ENCODE measurements around the gene FNDC11.

The FNDC11 gene

DNA sequence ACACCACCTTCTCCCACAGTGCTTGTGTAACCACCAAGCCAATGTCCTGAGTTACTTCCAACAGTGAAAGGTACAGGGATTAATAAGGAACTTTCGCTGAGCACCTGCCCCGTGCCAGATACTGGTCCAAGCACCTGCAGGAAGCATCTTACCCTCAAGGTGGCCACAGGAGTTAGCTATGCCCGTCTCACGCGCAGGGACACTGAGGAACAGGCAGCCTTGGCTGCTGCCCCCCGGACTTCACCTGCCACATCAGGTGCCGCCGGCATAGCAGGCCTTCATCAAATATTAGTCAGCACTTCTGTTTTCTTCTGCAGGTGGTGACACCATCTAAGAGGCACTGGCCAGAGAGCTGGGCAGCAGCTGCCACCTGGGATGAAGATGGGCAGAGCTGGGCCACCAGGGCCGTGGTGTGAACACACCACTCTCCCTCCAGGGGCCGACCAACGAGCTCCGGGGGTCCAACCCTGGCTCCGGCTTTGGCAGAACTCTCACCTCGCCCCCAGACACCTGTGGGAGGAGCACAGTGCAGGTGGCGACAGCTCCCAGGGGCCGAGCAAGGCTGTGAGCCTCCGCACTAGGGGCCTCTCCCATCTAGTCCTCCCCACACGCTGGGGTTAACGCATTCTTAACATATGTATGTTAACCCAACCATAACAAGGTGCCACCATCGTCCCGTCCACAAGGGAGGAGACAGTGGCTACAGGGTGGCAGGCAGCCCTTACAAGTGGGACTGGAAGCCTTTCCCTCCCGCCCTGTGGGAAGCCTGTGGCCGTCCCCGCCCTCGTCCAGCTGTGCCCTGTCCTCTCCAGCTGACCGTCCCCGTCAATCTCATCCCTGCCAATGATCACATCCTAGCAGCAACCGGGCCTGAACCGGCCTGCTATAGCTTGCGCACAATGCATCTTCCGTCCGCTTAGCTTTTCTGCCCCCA is 36.3 kb upstream of the FNDC11 start:
- TF ChIP-seq TAF1 (IDR thresholded peaks at IDR 0.05; ENCODE audit: borderline replicate concordance, insufficient read depth, low read length) (no peak), POLR2AphosphoS5 (IDR thresholded peaks at IDR 0.05; ENCODE audit: low read depth, low read length) (no peak), FOXP2 (optimal IDR thresholded peaks at IDR 0.05; ENCODE audit: borderline replicate concordance, extremely low read depth, extremely low read length, insufficient read depth) (no peak), SIN3A (IDR thresholded peaks at IDR 0.05; ENCODE audit: borderline replicate concordance, insufficient read depth, low read length) (no peak)
- TF ChIP-seq, protein P1, sequence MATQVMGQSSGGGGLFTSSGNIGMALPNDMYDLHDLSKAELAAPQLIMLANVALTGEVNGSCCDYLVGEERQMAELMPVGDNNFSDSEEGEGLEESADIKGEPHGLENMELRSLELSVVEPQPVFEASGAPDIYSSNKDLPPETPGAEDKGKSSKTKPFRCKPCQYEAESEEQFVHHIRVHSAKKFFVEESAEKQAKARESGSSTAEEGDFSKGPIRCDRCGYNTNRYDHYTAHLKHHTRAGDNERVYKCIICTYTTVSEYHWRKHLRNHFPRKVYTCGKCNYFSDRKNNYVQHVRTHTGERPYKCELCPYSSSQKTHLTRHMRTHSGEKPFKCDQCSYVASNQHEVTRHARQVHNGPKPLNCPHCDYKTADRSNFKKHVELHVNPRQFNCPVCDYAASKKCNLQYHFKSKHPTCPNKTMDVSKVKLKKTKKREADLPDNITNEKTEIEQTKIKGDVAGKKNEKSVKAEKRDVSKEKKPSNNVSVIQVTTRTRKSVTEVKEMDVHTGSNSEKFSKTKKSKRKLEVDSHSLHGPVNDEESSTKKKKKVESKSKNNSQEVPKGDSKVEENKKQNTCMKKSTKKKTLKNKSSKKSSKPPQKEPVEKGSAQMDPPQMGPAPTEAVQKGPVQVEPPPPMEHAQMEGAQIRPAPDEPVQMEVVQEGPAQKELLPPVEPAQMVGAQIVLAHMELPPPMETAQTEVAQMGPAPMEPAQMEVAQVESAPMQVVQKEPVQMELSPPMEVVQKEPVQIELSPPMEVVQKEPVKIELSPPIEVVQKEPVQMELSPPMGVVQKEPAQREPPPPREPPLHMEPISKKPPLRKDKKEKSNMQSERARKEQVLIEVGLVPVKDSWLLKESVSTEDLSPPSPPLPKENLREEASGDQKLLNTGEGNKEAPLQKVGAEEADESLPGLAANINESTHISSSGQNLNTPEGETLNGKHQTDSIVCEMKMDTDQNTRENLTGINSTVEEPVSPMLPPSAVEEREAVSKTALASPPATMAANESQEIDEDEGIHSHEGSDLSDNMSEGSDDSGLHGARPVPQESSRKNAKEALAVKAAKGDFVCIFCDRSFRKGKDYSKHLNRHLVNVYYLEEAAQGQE (IDR thresholded peaks at IDR 0.05; ENCODE audit: insufficient read depth in 1 of 2, low read depth in 2 of 2, low read length in 2 of 2): no peak

DNA sequence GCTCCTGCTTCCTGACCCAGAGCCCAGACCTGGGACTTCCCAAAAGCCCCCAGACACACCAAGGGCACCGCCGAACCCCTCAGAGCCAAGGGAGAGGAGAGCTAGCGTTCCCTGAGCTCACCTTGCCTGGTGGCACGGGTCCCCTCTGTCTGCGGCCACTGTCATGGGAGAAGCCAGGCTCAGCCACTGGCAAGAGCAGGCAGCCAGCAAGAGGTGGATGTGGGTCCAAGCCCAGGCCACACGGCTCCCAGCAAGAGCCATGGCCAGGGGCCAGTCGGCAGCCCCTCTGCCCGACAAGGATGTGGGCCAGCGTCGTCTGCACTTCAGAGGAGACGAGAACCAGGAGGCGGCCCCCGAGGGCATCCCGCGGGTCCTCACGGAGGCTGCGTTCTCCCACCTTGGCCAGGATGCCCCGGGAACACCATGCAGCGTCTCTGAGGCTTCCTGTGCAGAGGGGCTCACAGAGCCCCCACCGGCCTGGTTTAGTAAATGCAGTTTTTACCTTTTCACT is 35.6 kb upstream of the FNDC11 start:
- TF ChIP-seq FOXP2 (optimal IDR thresholded peaks at IDR 0.05; ENCODE audit: borderline replicate concordance, extremely low read depth, extremely low read length, insufficient read depth): no peak
- TF ChIP-seq, protein P1 (IDR thresholded peaks at IDR 0.05; ENCODE audit: insufficient read depth in 1 of 2, low read depth in 2 of 2, low read length in 2 of 2): no peak
- TF ChIP-seq TAF1 (IDR thresholded peaks at IDR 0.05; ENCODE audit: borderline replicate concordance, insufficient read depth, low read length): no peak
- TF ChIP-seq SIN3A (IDR thresholded peaks at IDR 0.05; ENCODE audit: borderline replicate concordance, insufficient read depth, low read length): no peak
- no peak for TF ChIP-seq POLR2AphosphoS5 (IDR thresholded peaks at IDR 0.05; ENCODE audit: low read depth, low read length)

DNA sequence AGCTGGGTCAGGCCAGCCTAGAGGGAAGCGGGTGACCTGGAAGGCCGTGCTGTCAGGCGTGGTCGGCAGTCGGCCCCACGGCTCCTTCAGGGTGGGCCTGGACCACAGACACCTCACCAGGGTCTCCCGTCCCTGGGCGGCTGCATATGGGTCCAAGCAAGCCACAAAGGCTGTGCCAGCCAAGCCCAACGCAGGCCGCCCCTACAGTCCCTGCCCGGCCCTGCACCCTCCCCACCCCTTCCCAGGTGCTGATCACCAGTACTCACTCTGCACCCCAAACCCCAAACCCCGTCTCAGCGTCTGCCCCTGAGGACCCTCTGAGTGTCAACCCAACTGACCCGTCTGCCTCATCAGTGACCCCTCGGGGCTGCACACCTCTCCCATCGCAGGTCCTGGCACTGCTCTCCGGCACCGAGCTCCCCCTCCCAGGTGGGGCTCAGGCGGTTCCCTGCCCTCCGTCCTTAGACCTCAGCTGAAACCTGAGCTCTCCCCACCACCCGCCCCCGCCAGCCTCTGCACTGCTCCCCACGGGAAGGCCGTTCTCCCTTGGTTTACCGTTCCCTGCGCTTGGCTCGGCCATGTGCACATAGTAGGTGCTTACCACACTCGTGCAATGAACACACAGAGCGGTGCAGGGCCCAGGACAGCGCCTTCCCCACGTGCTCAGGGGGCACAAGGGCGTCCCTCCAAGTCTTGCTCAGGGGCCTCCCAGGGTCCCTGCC is 34.9 kb upstream of the FNDC11 start:
- no peak for TF ChIP-seq TAF1 (IDR thresholded peaks at IDR 0.05; ENCODE audit: borderline replicate concordance, insufficient read depth, low read length)
- TF ChIP-seq POLR2AphosphoS5 (IDR thresholded peaks at IDR 0.05; ENCODE audit: low read depth, low read length): no peak

DNA sequence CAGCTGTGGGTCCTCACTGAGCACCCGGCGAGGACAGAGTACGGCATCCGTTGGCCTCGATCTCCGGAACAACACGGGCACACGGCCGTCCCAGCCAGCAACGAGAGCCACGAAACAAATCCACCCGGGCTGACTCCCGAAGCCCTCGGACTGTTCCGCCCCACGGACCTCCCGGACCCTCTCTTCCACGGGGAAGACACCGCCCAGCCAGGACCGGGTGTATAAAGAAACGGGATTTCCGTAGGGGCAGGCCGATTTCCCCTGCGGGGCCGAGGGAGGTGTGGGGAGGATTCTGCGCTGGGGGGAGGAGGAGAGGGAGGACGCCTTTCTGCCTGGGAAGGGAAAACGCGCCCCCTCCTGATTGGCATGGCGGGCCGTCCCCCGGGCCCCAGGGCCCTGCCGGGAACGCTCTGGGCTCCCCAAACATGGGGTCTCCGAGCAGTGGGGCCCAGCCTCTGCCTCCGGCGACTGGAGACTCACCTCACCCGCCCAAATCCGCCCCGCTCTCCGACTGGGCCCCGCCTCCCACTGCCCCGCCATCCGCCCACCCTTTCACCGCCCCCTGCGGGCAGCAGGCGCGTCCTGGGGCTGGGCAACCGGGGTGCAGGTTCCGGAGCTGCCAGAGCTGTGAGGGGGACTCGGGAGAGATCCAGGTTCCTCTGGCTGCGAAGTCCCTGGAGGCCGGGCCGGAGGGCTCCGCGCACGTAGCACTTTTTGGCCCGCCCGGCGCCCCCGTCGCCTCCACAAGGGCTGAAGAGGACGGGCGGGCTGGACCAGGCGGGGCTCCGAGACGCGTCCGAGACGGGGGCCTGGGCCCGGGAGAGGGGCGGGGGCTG is 34.1 kb upstream of the FNDC11 start:
- TF ChIP-seq FOXP2 (optimal IDR thresholded peaks at IDR 0.05; ENCODE audit: borderline replicate concordance, extremely low read depth, extremely low read length, insufficient read depth) (no peak), TAF1 (IDR thresholded peaks at IDR 0.05; ENCODE audit: borderline replicate concordance, insufficient read depth, low read length) (no peak)
- TF ChIP-seq, protein P1 (IDR thresholded peaks at IDR 0.05; ENCODE audit: insufficient read depth in 1 of 2, low read depth in 2 of 2, low read length in 2 of 2): no peak

DNA sequence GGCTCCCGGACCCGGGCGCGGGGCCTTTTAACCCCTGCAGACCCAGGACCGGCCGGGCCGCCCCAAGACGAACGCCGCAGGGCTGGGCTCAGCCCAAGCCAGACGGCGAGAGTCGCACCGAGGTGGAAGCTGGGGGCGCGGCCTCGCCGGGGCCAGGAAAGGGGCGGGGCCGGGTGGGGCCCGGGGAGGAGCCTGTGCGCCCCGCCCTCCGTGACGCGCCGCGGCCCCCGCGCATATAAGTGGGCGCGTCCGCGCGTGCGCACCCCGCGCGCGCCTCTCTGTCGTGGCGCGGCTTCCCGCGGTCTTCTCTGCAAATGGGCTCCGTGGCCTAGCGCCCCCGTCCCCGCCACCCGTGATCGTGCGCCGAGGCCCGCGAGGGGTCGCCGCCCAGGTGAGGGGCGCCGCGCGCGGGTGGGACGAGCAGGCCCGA is 33.4 kb upstream of the FNDC11 start, which contains the start of gene PPDPF:
TSS of gene PPDPF (plus strand) at position 262 of the 430 bp plus-strand sequence. CDS start 544 bp downstream, outside the sequence.
- TF ChIP-seq POLR2AphosphoS5 (IDR thresholded peaks at IDR 0.05; ENCODE audit: low read depth, low read length) (peak; percentile 90), SIN3A (IDR thresholded peaks at IDR 0.05; ENCODE audit: borderline replicate concordance, insufficient read depth, low read length) (peak; percentile 55; the same call in 1 of the 2 replicates), TAF1 (IDR thresholded peaks at IDR 0.05; ENCODE audit: borderline replicate concordance, insufficient read depth, low read length) (peak; percentile 79; the same call in 1 of the 2 replicates), FOXP2 (optimal IDR thresholded peaks at IDR 0.05; ENCODE audit: borderline replicate concordance, extremely low read depth, extremely low read length, insufficient read depth) (no peak)
- TF ChIP-seq, protein P1 (IDR thresholded peaks at IDR 0.05; ENCODE audit: insufficient read depth in 1 of 2, low read depth in 2 of 2, low read length in 2 of 2): no peak

Data from PFSK-1 (cell line).